ENCODE results near the gene UQCRC1. TPM values are rescaled to one million over a fixed set of nuclear protein-coding genes. Genes with fewer than 3 reads are reported as not detected.

UQCRC1 gene
- total and polyA plus RNA-seq, 2 experiments from 2014 or later = 620 to 870 TPM

- H3K27me3 ChIP-seq = no peaks in the 10 kb centered on the region
- no peak overlapping the region for H3K27ac ChIP-seq
- H3K9me3 ChIP-seq (ENCODE audit: low read depth) = no peaks in the 10 kb centered on the region
- TF ChIP-seq, protein P1, sequence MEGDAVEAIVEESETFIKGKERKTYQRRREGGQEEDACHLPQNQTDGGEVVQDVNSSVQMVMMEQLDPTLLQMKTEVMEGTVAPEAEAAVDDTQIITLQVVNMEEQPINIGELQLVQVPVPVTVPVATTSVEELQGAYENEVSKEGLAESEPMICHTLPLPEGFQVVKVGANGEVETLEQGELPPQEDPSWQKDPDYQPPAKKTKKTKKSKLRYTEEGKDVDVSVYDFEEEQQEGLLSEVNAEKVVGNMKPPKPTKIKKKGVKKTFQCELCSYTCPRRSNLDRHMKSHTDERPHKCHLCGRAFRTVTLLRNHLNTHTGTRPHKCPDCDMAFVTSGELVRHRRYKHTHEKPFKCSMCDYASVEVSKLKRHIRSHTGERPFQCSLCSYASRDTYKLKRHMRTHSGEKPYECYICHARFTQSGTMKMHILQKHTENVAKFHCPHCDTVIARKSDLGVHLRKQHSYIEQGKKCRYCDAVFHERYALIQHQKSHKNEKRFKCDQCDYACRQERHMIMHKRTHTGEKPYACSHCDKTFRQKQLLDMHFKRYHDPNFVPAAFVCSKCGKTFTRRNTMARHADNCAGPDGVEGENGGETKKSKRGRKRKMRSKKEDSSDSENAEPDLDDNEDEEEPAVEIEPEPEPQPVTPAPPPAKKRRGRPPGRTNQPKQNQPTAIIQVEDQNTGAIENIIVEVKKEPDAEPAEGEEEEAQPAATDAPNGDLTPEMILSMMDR (IDR thresholded peaks at IDR 0.05; ENCODE audit: low read depth, low read length) = no peak
- H3K36me3 ChIP-seq = peaks cover 12% of the 10 kb centered on the region
- H3K4me1 ChIP-seq (ENCODE audit: low read depth) = no peaks in the 10 kb centered on the region
- H3K4me3 ChIP-seq = no peak overlapping the region
- DNase-seq (ENCODE audit: low read depth in 1 of 2, low spot score in 1 of 2) = no peak
Observed at GRCh38 chr3:48625600-48625999, 16.2 kb upstream of the UQCRC1 start.

GRCh38 chr3:48624767-48625166 is 15.3 kb upstream of the UQCRC1 start:
- no peak overlapping the region for H3K27ac ChIP-seq

DNA sequence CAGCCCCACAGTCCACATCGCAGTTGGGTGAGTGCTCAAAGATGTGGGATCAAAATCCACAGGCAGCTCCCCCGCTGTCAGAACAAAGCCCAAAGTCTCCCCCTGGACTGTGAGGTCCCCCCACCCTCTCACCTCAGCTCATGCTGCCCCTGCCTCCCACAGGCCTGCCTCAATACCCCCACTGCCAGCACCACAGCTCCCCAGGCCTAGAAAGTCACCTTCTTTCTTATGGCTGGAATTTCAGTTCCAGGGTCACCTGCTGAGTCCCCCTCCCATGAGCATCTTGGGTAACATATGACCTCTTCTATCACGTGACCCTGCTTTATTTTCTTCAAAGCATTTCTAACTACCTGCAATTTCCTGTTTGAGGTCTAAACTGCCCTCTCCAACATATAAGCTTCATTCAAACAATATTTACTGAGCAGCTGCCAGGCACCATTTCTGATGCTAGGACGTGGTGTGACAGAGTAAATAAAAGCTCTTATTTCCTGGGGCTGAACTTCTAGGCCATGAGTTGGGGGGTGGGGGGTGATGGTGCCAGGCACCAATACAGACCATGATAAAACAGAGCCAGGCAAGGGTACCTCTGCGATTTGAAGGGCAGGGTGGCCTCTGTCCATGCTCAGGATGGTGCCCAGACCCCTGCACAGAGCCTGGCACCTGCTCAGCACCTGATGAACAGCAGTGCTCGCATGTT is 14.6 kb upstream of the UQCRC1 start:
- Histone ChIP-seq H3K27me3 (no peaks in the 10 kb centered on the region), H3K4me3 (no peak overlapping the region), H3K9me3 (ENCODE audit: low read depth) (no peaks in the 10 kb centered on the region), H3K36me3 (peaks cover 10% of the 10 kb centered on the region), H3K27ac (no peak overlapping the region), H3K4me1 (ENCODE audit: low read depth) (no peaks in the 10 kb centered on the region)
- TF ChIP-seq, protein P1 (IDR thresholded peaks at IDR 0.05; ENCODE audit: low read depth, low read length) = no peak
- no peak for DNase-seq (ENCODE audit: low read depth in 1 of 2, low spot score in 1 of 2)

More at GRCh38 chr3:48624767-48625166, 15.3 kb upstream of the UQCRC1 start:
- Histone ChIP-seq H3K27me3 (no peaks in the 10 kb centered on the region), H3K9me3 (ENCODE audit: low read depth) (no peaks in the 10 kb centered on the region), H3K4me3 (no peak overlapping the region), H3K4me1 (ENCODE audit: low read depth) (no peaks in the 10 kb centered on the region), H3K36me3 (peaks cover 12% of the 10 kb centered on the region)
- TF ChIP-seq, protein P1 (IDR thresholded peaks at IDR 0.05; ENCODE audit: low read depth, low read length) = no peak
- DNase-seq (ENCODE audit: low read depth in 1 of 2, low spot score in 1 of 2) = no peak

DNA sequence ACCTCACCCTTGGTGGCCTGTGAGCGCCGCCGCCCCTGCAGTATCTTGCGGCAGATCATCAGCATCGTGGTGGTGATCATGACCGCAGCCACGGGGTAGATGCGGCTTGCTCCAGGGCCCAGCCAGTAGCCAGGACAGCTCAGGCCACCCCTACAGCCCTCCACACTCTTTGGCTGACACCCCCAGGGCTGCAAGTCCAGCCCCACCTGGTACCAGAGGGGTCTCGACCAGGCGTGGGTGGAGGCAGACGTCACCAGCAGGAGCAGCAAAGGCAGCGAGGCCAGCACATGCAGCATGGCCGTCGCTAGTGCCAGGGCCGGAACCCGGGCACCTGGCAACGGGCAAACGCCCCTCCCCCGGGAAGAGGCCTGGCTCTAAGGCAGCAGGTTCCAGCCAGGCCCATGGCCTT is 12.0 kb upstream of the UQCRC1 start, which contains the start of gene TMEM89:
TMEM89 (minus strand) TSS at position 309 of the 409 bp plus-strand sequence; CDS start at position 296, 13 bp downstream.
- no peak within 1 kb of the TSS for H3K4me3 ChIP-seq
- no peaks in the 10 kb centered on the region for H3K27me3 ChIP-seq
- no peak within 1 kb of the TSS for H3K27ac ChIP-seq
- H3K9me3 ChIP-seq (ENCODE audit: low read depth) = no peaks in the 10 kb centered on the region
- DNase-seq (ENCODE audit: low read depth in 1 of 2, low spot score in 1 of 2) = no peak
- TF ChIP-seq, protein P1 (IDR thresholded peaks at IDR 0.05; ENCODE audit: low read depth, low read length) = no peak
- H3K4me1 ChIP-seq (ENCODE audit: low read depth) = no peaks in the 10 kb centered on the region
- no peaks in the 10 kb centered on the region for H3K36me3 ChIP-seq

DNA sequence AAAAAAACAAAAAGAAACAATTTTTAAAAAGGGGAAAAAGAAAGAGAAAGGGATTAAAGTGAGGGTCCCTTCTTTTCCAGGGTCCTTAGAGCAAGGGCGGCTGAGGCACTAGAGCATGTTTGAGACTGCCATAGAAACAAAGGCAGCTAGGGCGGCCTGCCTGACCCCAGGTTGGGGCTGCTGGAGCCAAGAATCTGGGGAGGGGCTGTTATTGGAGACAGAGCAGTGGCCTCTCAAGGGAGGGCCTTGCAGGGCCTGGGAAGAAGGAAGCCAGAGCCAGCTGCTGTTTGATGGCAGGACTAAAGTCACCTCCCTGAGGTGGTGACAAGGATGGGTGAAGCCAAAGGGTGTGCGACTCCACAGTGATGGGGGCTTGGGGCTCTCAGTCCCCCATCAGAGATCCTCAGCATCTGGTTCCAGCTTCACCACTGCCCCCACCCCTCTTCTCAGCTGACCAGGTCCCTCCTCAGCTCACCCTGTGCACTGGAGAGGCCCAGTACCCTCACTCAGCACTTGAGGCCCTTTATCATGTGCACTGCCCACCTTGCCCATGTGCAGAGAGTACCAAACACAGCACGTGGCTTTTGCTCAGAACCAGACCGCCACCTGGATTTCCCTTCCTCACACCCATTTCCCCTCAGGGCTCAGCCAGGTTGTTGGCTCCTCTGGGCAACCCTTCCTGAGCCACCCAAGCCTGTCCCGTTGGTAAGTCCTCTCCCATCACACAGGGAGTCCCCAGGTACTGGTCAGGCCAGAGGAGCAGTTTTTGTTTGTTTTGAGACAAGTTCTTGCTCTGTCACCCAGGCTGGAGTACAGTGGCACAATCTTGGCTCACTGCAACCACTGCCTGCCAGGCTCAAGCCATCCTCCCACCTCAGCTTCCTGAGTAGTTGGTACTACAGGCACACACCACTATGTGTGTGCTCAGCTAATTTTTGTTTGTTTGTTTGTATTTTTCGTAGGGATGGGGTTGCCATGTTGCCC is 10.4 kb upstream of the UQCRC1 start:
- TF ChIP-seq, protein P1 (IDR thresholded peaks at IDR 0.05; ENCODE audit: low read depth, low read length) = no peak
- Histone ChIP-seq H3K9me3 (ENCODE audit: low read depth) (no peaks in the 10 kb centered on the region), H3K36me3 (no peaks in the 10 kb centered on the region), H3K27ac (no peak overlapping the region), H3K4me3 (no peak overlapping the region), H3K4me1 (ENCODE audit: low read depth) (no peaks in the 10 kb centered on the region), H3K27me3 (no peaks in the 10 kb centered on the region)
- DNase-seq (ENCODE audit: low read depth in 1 of 2, low spot score in 1 of 2) = no peak
